Measurements from ENCODE around the gene PMM1.
A peak's percentile ranks its signal among the peaks of the same experiment; 100 is the strongest.
"Not testable (repeated sequence)": the region's sequence is repeated elsewhere in the genome, so short reads cannot be mapped to it uniquely, and the experiment has no call there.

The PMM1 gene

DNA sequence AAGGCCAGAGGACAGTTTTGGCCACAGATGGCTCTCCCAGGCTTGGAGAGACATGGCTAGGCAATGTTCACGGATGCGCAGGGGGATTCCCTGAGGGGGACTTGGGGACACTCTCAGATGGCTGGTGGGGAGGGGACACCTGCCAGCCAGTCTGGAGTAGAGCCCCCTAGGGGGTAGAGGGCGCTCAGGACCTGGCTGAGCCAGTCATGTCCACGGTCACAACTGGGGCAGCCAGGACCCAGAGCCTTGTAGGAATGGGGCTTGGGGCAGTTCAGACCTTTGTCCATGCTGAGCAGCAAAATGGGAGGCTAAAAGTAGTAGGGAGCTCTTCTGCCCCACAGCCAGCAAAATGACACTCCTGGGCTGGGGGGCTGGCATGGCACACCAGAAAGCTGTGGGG is 27.2 kb downstream of the PMM1 start:
- DNase-seq, result no peak

DNA sequence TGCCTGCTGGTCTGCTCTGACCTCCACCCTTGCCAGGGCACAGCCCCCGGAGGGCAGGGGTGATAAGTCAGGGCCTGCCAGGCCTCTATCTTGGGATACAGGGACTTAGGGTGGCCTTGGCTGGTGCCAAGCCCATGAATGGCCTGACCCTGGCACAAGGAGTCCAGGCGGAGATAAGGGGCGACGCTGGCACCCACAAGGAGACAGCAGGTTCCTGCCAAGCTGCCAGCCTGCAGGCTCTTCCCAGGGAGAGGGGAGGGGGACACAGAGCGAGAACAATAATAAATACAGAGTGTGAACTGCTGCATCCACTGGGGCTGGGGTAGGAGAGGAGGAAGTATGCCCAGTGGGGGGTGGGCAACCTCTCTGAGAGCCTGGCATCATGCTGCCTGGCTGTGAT is 27.9 kb downstream of the PMM1 start:
- no peak for DNase-seq

DNA sequence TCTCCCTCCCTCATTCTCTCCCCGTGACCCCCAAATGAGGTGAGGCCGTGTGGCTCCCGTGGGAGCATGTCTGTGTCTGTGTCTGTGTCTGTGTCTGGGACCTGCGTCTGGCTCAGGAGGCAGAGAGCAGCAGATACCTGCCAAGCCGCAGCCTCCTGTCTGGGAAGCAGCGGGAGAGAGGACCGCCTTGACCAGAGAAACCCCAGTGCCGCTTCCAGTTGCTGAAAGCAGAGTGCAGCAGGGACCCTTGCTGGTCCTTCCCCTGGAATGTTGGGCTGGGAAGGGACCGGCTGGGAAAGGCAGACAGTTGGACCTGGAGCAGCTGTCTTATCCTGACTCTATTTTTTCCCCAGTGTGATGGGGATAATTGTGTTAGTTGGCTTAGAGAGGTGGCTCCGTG is 28.3 kb downstream of the PMM1 start:
- peak; percentile 20 for DNase-seq

DNA sequence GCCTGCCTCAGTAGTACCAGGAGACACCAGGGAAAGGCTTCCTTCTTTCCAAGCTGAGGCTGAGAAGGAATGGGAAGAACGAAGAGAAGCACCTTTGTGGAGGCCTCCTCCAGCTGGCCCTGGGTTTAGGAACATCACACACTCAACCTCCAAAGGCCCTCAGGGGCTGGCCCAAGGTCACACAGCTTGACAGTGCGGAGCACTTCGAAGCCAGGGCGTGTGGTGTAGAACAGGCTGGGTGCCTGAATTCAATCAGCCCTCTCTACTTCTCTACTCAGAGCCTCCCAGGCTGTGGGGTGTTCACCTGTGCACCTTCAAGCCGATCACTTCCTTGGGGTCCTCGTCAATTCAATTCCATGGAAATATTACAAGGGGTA is 29.6 kb downstream of the PMM1 start:
- DNase-seq, result no peak

DNA sequence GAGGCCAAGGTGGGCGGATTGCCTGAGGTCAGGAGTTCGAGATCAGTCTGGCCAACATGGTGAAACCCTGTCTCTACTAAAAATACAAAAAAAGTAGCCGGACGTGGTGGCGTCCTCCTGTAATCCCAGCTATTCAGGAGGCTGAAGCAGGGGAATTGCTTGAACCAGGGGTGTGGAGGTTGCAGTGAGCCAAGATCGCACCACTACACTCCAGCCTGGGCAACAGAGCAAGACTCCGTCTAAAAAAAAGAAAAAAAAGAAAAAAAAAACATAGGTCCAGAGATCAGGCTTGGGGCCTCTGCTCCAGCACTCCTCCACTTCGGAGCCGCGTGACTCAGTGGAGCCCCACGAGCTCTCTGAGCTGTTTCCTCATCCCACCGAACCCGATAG is 31.4 kb downstream of the PMM1 start:
- not testable (repeated sequence) for DNase-seq

DNA sequence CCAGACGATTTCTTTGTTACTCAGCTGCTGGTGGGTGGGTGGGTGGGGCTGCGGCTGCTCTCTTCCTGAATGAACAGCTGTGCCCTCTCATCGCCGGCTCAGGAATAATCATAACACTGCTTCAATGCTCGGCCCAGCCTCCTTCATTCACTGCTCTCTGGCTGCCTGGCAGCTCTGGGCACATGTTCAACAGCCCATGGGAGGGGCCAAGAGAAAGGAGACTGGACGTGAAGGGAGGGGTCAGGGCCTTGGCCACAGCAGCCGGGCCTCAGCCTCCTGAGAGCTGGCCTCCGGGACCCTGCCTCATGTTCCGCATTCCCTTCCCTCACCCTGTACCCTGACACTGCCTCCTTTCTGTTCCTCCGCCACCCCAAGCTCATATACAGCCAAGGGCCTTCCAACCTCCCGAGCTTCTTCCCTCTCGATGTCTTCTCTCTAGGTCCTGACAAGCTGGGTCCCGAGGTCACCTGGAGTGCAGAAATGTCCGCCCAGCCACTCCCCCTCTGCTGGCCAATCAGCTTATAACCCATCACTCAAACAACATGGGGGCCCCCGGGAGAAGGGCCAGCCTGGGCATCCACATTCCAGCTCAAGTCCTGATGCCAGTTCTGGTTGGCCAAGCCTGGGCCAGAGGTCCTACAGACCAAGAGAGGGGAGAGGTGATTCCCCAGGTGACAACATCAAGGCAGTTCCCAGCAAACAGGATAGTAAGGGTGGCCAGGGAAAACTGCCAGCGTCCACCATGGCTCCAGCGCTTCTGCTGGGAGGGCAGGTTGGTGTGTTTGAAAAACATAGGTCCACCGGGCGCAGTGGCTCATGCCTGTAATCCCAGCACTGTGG is 32.0 kb downstream of the PMM1 start:
- peak; percentile 77 for DNase-seq

DNA sequence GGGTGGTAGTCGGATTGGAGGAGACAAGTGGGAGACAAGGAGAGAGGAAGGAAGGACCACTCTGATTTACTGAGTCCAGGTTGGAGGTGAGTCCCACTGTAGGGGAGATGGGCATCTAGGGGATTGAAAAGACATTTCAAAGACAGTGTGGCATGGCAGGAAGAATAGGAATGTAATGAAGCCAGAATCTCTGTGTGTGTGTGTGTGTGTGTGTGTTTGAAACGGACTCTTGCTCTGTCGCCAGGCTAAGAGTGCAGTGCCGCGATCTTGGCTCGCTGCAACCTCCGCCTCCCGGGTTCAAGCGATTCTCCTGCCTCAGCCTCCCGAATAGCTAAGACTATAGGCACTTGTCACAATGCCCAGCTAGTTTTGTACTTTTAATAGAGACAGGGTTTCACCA is 33.1 kb downstream of the PMM1 start:
- DNase-seq, result no peak

DNA sequence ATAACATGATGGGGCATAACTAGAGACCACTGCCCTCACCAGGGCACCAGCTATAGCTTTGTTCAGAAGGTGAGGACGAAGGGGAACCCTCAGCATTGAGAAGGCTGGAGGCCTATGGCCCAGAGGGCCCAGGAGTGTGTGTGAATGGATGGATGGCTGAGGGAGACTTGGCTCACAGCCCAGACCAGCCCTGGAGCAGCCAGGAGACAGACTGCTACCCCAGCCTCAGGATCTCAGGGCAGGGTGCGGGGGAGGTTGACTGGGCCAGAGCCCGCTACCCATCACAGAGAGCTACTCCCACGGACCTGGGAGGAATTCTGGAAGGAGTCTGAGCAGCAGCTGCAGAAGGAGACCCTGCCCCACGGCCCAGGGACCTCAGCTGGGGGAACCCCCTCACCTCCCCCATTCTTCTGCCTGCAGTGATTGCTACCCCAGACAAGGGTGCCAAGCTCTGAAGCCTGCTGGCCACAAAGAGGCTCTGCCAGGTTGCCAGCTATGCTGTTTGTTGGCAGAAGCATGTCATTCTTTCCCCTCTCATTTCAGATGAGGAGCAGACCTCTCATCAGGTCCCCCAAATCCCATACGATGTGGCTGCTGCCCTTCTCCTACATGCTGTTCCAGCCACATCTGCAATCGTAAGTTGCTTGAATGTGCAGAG is 34.2 kb downstream of the PMM1 start:
- DNase-seq, result no peak

DNA sequence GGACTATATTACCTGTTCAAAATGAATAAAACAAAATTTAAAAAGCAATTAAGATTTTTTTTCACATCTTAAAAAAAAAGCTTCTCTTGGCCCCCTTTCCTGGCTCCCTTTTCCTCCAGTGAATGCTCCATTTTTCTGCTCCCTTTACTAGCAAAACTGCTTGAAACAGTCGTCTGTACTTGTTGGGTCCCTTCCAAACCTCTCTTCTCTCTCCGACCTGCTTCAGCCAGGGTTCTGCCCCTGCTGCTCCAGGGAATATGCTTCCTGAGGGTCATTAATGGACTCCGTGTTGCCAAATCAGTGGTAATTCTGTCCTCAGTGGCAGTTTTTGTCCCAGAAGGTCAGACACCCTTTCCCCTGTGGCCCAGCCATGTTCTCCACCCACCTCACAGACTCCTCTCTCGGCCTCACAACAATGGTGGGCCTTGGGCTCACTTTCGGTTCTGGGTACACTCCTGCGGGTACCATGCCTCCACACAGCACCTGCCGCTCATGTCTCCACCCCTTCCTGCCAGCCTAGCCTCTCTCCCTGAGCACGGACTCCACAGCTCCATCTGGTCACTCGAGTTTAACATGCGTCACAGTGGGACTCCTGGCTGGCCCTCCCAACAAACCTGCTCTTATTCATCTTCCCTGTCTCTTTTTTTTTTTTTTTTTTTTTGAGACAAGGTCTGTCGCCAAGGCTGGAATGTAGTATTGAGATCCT is 37.6 kb downstream of the PMM1 start:
- DNase-seq, result no peak

DNA sequence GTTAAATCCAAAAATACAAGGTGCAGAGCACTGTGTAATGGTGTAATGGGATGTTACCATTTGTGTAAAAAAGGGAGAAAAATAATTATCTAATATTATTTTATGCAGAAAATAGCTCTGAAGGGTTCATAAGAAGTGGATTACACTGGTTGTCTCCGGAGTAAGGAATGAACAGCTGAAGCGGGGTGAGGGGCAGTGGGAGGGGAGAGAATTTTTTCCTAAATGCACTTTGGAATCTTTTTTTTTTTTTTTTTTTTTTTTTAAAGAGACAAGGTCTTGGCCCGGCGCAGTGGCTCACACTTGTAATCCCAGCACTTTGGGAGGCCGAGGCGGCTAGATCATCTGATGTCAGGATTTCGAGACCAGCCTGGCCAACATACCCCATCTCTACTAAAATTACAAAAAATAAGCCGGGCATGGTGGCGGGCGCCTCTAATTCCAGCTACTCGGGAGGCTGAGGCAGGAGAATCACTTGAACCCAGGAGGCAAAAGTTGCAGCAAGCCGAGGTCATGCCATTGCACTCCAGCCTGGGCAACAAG is 38.6 kb downstream of the PMM1 start:
- no peak for DNase-seq

DNA sequence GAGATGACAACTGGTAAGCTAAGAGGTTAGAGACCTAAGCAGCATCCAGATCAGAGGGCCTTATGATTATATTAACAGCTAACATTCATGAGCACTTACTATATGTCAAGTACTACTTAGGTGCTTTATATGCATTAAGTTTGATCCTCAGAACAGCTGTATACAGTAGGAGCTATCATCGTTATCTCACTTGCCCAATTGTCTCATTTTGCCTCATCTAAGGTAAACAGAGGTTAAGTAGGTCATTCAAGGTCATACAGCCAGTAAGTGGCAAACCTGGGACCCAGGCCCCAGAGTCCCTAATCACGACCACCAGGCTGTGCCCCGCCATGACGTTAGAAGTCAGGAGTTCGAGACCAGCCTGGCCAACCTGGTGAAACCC is 40.8 kb downstream of the PMM1 start:
- no peak for DNase-seq

DNA sequence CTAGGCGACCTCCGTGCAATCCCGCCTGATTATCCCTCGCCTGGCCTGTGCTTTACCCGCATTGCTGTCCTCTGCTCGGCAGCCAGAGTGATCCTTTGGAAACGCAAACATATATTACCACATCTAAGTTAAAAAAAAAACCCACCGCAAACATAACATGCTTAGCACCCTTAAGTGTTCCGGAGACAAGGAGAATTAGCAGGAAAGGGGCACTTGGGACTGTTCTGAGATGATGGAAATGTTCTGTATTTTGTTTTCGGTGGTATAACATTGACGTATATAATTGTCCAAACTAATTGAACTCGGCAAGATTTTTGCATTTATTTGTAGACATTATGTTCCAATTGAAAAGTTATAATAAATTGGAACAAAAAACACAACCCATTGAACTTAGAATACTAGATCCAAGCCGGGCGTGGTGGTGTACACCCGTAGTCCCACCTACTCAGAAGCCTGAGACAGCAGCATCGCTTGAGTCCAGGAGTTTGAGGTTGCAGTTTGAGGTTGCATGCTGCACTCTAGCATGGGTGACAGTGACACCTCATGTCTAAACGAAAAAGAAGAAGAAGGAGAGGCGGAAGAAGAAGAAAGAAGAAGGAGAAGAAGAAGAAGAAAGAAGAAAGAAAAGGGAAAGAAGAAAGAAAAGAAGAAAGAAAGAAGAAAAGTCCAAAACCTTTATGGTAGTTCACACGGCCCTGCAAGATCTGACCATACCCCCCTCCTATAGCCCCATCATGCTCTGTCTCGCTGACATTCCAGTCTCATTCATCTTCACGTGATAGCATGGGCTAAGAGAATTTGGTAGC is 44.8 kb downstream of the PMM1 start:
- no peak for DNase-seq

DNA sequence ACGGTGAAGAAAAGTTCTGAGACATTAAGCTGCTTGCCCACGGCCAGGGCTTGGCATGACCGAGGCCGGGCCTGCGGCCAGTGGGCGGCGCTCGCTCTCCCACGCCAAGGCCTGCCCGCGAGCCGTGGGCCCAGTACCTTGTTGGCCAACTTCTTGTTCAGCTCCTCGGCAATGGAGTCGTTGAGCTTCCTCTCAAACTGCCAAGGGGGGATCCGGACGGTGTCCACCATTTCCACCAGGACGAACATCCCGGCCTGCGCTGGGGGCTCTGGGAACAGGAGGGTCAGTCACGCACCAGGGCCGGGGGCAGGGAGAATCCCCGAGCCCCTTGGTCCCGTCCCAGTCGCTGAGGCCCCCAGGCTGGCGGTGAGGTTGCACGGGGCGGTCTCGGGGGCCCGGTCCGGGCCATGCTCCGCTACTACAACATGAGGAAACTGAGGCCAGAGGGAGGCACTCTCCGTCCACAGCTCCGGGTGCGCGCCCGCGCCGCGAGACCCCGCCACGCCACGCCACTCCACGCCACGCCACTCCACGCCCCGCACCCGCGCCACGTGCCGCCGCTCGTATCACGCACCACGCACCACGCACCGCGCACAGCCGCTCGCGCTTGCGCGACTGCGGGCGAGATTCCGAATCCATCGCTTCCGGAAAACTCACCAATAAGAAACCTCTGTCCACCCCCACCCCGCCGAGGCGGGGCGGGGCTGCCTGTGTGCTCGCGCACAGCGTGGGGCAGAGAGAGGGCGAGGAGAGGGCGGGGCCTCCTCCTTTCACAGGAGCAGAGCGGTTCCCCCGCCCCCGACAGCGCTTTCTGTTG is 45.6 kb downstream of the PMM1 start, which contains the start of gene POLR3H:
Gene POLR3H (minus strand): TSS at position 617 of the 817 bp plus-strand sequence. CDS start 369 bp downstream, at position 248.
- peak; percentile 97 for DNase-seq

DNA sequence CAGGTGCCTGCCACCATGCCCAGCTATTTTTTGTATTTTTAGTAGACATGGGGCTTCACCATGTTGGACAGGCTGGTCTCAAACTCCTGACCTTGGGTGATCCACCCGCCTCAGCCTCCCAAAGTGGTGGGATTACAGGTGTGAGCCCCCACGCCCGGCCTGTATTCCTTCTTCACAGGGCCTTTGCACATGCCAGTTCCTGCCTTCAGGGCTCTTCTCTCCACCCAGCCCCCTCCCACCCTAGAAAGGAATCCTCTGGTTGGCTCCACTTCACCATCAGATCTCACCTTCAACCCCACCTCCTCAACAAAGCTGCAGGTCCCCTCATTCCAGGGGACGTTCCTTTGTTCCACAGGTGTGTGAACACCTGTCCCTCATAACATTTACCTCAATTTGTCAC is 47.4 kb downstream of the PMM1 start:
- DNase-seq, result no peak

DNA sequence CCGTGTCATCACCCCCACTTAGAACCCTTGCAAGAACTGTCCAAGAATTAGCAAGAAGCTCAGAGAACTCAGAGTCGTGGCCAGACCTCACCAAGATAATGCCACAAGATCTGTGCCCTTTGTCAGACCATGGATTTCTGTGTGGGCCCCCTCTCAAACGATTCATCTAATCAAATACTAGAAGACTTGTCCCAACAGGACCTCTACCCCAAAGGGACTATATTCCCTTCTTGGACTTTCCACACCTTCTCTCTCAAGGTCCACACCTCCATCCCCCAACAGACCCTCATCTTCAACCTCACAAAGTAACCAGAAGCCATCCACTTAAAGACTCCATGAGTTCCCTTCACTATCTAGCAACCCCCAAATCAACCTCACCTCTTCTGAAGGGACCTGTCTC is 48.2 kb downstream of the PMM1 start:
- DNase-seq, result no peak

DNA sequence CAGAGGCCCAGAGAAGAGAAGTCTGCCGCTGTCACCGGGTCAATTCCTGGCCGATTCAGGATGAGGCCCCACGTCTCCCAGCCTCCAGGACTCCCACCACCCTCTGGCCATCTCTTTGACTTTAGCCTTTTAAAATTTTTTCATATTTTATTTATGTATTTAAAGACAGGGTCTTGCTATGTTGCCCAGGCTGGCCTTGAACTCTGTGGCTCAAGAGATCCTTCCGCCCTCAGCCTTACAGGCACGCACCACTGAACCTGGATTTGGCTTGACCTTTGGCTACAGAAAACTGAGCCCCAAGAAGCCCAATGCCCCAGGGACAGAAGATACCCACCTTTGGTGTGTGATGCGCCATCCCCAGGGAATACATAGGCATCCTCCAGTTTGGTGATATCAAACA is 49.3 kb downstream of the PMM1 start:
- no peak for DNase-seq

DNA sequence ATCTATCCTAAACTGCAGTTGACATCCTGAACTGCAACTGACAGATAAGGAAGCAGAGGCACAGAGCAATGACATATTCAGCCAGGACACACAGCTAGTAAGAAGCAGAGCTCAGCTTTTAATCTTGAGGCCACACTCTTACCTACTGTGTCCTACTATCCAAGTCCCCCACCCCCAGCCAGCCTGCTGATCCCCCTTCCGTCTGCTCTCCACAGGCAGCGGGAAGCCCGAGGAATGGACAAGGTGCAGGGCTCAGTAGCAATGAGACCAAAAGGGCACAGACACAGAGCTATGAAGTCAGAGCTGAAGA is 49.7 kb downstream of the PMM1 start:
- no peak for DNase-seq

DNA sequence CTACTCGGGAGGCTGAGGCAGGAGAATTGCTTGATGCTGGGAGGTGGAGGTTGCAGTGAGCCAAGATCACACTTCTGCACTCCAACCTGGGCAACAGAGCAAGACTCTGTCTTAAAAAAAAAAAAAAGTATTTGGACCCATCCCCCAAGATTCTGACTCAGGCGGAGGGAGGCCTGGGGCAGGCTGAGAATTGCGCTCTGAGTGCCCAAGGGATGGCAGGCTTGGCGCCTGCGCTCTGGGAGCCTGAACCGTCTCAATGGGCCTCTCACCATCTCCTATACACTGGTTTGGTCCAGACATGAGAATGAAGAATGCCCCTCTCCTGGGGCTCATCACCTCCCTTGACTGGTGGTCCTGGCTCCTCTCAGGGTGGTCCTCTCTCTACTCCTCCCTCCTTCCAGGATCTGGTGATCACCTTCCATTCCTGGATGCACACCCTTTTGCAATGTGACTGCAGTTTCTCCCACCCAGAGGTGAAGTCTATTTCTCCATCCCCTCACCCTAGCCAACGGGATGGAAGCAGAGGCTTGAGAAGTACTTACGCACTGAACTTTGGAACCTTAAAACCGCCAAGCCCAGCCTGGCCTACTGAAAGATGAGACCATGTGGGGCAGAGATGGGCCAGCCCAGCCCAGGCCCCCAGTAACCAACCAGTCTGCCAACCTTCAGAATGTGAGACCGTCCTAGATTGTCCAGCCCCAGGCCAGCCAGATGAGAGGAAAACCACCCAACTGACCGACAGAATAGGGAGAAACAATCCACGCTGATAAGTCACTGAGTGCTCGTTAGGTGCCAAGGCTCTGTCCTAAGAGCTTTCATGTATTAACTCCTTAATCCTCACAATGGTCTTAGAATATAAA is 50.3 kb downstream of the PMM1 start:
- no peak for DNase-seq

DNA sequence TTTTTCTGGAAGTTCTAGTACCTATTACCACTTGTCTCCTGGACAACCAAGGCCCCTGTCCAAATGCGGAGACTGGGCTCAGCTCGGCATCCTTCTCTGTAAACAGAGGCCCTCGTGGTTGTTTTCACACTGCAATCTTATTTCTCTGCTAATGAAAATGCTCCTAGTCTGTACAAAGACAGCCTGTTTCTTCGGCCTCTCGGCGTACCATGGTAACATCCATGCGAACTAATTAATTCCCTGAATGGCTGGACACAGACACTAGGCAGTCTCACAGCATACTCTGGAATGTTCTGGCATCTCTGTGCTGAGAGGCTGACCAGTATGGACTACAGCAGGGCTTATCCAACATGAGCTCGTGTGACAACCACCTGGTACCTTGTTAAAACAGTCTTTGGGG is 51.1 kb downstream of the PMM1 start:
- DNase-seq, result no peak

DNA sequence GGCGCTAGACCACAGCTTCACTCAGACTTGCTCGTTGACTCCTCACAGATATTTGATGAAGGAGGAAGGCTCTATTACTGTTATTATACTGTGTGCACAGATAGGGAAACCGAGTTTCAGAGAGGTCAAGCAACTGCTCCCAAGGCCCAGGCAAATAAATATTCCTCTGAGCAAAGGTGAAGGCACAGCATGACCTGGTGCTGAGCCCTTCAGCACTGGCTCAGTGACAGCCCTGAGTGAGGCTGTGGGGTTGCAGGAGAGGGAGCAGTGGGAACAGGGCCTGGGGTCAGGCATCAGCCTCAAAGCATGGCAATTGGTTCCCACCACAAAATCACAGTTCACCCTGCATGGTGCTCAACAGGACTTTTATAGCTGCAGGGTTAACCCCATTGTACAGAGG is 52.4 kb downstream of the PMM1 start:
- no peak for DNase-seq

DNA sequence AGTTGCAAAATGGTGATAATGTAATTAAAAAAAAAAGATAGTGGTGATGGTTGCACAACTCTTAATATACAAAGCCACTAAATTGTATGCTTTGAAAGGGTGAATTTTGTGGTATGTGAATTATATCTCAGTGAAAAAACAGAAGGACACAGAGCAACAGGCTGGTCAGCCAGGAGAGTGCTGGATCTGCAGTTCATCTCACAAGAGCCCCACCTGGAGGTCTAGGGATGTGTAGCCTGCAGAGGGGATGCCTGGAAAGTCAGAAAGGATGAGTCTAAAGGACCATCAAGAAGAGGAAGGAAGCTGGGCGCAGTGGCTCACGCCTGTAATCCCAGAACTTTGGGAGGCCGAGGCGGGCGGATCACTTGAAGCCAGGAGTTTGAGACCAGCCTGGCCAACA is 54.4 kb downstream of the PMM1 start:
- no peak for DNase-seq

Data from fibroblast of skin of back (primary cell).